ENCODE results near the gene PRM3.

PRM3 gene

DNA sequence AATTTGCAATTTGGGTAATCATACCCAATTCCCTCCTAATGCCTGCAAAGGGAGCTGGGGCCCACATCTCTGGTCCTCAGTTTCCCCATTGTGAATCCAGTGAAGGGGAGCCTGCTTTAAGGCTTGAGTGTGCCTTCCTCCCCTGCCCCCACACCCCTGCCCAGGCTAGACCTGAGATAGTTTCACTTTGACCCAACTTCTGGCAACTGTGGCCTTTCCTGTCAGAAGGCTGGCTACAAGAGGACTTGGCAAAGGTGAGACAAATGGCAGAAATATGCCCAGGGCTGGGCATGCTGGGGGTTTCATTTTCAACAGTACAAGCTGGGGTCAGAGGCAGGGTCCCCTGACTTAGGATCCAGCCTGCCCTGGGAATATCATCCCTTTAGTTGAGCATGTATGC is 27.4 kb downstream of the PRM3 start:
- Histone ChIP-seq H3K9ac (ENCODE audit: low read length) (no peak overlapping the region), H3K4me1 (ENCODE audit: insufficient read depth, low read length, severe bottlenecking) (peaks cover 30% of the 10 kb centered on the region), H3K4me2 (ENCODE audit: low read length) (no peak overlapping the region), H2AFZ (ENCODE audit: low read length) (no peak overlapping the region), H3K9me3 (ENCODE audit: low read length) (no peaks in the 10 kb centered on the region), H3K9me2 (ENCODE audit: low read depth, low read length) (no peaks in the 10 kb centered on the region), H3K79me2 (ENCODE audit: insufficient read depth, low read length) (no peaks in the 10 kb centered on the region), H3K4me3 (ENCODE audit: low read depth, low read length, poor library complexity, severe bottlenecking) (no peak overlapping the region), H3K27me3 (ENCODE audit: insufficient read depth, low read length) (no peaks in the 10 kb centered on the region), H4K20me1 (ENCODE audit: insufficient read depth, low read length) (no peaks in the 10 kb centered on the region), H3K36me3 (ENCODE audit: insufficient read depth, low read length) (no peaks in the 10 kb centered on the region; the same call in 1 of the 2 replicates), H3K27ac (ENCODE audit: low read depth, low read length, poor library complexity, severe bottlenecking) (no peak overlapping the region), H3F3A (ENCODE audit: insufficient read depth, low read length) (no peaks in the 10 kb centered on the region; the same call in 1 of the 2 replicates)
- no peak for TF ChIP-seq EZH2 (IDR thresholded peaks at IDR 0.05; ENCODE audit: borderline replicate concordance, low read length)

DNA sequence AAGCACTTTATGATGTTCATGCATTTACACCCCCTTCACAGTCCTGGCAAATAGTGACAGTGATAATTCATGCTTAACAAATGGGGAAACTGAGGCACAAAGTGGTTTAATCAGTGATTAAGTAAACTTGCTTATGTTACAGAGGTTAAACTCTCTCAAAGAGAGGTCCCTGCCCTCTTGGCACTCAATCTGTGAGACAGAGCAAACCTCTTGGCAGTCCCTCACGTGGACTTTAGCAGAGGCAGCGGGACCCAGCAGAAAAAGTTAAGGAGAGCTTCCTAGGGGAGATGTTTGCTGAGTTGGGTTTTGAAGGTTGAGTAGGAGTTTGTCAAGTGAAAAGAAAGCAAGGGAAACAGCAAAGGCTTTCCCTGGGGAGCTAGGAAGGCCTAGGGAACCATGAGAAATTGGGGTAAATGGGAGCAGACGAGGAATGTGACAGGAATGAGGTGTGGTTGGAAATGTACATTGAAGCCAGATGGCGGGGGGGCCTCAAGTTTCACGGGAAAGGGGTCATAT is 28.1 kb downstream of the PRM3 start:
- peaks cover 25% of the 10 kb centered on the region for H3K4me1 ChIP-seq (ENCODE audit: insufficient read depth, low read length, severe bottlenecking)
- no peaks in the 10 kb centered on the region for H3K79me2 ChIP-seq (ENCODE audit: insufficient read depth, low read length)
- no peak overlapping the region for H3K9ac ChIP-seq (ENCODE audit: low read length)
- no peaks in the 10 kb centered on the region for H3K9me2 ChIP-seq (ENCODE audit: low read depth, low read length)
- no peaks in the 10 kb centered on the region; the same call in 1 of the 2 replicates for H3K36me3 ChIP-seq (ENCODE audit: insufficient read depth, low read length)
- no peak overlapping the region for H3K4me2 ChIP-seq (ENCODE audit: low read length)
- no peak overlapping the region for H3K4me3 ChIP-seq (ENCODE audit: low read depth, low read length, poor library complexity, severe bottlenecking)
- TF ChIP-seq EZH2 (IDR thresholded peaks at IDR 0.05; ENCODE audit: borderline replicate concordance, low read length) = no peak
- TF ChIP-seq, protein P1, sequence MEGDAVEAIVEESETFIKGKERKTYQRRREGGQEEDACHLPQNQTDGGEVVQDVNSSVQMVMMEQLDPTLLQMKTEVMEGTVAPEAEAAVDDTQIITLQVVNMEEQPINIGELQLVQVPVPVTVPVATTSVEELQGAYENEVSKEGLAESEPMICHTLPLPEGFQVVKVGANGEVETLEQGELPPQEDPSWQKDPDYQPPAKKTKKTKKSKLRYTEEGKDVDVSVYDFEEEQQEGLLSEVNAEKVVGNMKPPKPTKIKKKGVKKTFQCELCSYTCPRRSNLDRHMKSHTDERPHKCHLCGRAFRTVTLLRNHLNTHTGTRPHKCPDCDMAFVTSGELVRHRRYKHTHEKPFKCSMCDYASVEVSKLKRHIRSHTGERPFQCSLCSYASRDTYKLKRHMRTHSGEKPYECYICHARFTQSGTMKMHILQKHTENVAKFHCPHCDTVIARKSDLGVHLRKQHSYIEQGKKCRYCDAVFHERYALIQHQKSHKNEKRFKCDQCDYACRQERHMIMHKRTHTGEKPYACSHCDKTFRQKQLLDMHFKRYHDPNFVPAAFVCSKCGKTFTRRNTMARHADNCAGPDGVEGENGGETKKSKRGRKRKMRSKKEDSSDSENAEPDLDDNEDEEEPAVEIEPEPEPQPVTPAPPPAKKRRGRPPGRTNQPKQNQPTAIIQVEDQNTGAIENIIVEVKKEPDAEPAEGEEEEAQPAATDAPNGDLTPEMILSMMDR (IDR thresholded peaks at IDR 0.05; ENCODE audit: low read length) = no peak
- no peaks in the 10 kb centered on the region for H3K27me3 ChIP-seq (ENCODE audit: insufficient read depth, low read length)
- no peaks in the 10 kb centered on the region for H4K20me1 ChIP-seq (ENCODE audit: insufficient read depth, low read length)
- no peak overlapping the region for H3K27ac ChIP-seq (ENCODE audit: low read depth, low read length, poor library complexity, severe bottlenecking)
- no peaks in the 10 kb centered on the region for H3K9me3 ChIP-seq (ENCODE audit: low read length)
- H3F3A ChIP-seq (ENCODE audit: insufficient read depth, low read length) = no peaks in the 10 kb centered on the region
- no peak overlapping the region for H2AFZ ChIP-seq (ENCODE audit: low read length)

DNA sequence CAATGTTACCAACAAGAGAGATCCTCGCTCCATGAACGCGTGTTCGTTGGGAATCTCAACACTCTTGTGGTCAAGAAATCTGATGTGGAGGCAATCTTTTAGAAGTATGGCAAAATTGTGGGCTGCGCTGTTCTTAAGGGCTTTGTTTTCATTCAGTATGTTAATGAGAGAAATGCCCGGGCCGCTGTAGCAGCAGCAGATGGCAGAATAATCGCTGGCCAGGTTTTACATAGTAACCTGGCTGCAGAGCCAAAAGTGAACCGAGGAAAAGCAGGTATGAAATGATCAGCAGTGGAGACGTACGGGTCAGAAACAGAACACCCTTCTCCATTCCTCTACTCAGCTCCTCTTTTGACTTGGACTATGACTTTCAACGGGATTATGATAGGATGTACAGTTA is 30.8 kb downstream of the PRM3 start:
- H3K9me2 ChIP-seq (ENCODE audit: low read depth, low read length) = no peaks in the 10 kb centered on the region
- no peaks in the 10 kb centered on the region for H3F3A ChIP-seq (ENCODE audit: insufficient read depth, low read length)
- H3K4me2 ChIP-seq (ENCODE audit: low read length) = no peak overlapping the region
- no peak overlapping the region for H2AFZ ChIP-seq (ENCODE audit: low read length)
- TF ChIP-seq, protein P1 (IDR thresholded peaks at IDR 0.05; ENCODE audit: low read length) = no peak
- no peak for TF ChIP-seq EZH2 (IDR thresholded peaks at IDR 0.05; ENCODE audit: borderline replicate concordance, low read length)
- H3K27ac ChIP-seq (ENCODE audit: low read depth, low read length, poor library complexity, severe bottlenecking) = no peak overlapping the region
- no peaks in the 10 kb centered on the region for H3K79me2 ChIP-seq (ENCODE audit: insufficient read depth, low read length)
- H3K9me3 ChIP-seq (ENCODE audit: low read length) = no peaks in the 10 kb centered on the region
- no peaks in the 10 kb centered on the region for H3K4me1 ChIP-seq (ENCODE audit: insufficient read depth, low read length, severe bottlenecking)
- H3K27me3 ChIP-seq (ENCODE audit: insufficient read depth, low read length) = no peaks in the 10 kb centered on the region
- H3K9ac ChIP-seq (ENCODE audit: low read length) = no peak overlapping the region
- no peaks in the 10 kb centered on the region; the same call in 1 of the 2 replicates for H3K36me3 ChIP-seq (ENCODE audit: insufficient read depth, low read length)
- no peak overlapping the region for H3K4me3 ChIP-seq (ENCODE audit: low read depth, low read length, poor library complexity, severe bottlenecking)
- no peaks in the 10 kb centered on the region for H4K20me1 ChIP-seq (ENCODE audit: insufficient read depth, low read length)
